Posterior vena cava (tissue), 2 donors: ENCODE measurements around the gene COQ5. TPM values are rescaled to one million over a fixed set of nuclear protein-coding genes. Genes with fewer than 3 reads are reported as not detected.

ENCODE experiments used
- DNase-seq: peaks from one replicate; pipeline ENCODE4 v3.0.0-alpha.2; 2020; ENCODE audit warnings: low spot score
- intact Hi-C, 2 donors: fragments of 100-400 bp; cut with DNase I; formaldehyde crosslinking; loops; one replicate each; pipeline versions ENCODE4 v1.14.1 to v1.14.2; 2022 to 2023
- total RNA-seq, 2 donors: library from RNA; stranded (reverse); fragmentation: NEBNext Ultra II Directional; extraction: Animal tissue kit (Norgen Biotek cat#: 25700); gene quantifications; one replicate each; pipeline ENCODE4 v1.2.1, GENCODE V29; 2021
- donor health status: DM: yes; HTN: yes; CAD: no.
- donor health status: DM: yes; HTN: yes; CAD: no.

Gene COQ5
- total RNA-seq, 2 donors from 2014 or later = 15.7 to 21.5 TPM

DNA sequence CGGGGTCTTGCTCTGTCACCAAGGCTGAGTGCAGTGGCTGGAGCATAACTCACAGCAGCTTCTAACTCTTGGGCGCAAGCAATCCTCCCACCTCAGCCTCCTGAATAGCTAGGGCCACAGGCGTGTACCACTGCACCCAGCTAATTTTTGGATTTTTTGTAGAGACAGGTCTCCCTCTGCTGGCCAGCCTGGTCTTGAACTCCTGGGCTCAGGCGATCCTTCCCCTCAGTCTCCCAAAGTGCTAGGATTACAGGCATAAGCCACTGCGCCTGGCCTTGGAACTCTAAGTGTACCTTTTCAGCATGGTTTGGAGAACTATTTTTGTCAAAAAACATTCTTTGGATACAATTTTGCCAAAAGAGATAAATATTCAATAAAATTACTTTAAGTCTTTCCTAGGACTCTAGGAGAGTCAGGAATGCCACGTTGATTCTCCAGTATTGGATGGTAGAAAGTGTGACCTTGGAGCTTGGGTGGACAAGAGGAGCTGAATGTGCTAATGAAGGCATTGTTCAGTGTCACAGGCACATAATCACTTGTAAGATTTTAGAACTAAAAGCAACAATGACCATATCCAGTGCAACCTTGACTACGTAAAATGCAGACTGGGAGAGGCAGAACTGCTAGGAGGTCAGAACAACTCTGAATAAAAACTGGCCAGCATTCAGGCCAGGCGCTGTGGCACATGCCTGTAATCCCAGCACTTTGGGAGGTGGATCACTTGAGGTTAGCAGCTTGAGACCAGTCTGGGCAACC is 62.2 kb downstream of the COQ5 start:
- intact Hi-C loops = no loop called here
- DNase-seq = no peak

DNA sequence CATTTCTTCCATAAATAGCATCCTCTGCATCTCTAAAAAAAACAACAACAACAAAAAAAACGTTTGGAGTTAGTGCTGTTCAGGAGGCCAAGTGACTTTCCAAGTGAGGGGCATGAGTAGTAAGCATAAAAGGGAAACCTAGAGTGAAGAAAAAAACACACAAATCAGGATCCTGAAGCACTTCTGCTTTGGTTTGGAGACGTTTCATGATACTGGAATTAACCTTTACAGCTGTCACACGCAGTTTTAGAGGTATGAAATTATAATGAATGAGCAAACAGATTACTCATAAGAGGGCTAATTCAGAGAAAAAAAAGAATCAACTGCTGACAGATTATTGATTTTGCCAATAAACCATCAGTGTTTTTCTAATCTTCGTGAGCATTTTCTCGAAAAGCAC is 63.2 kb downstream of the COQ5 start:
- intact Hi-C loops = no loop called here

DNA sequence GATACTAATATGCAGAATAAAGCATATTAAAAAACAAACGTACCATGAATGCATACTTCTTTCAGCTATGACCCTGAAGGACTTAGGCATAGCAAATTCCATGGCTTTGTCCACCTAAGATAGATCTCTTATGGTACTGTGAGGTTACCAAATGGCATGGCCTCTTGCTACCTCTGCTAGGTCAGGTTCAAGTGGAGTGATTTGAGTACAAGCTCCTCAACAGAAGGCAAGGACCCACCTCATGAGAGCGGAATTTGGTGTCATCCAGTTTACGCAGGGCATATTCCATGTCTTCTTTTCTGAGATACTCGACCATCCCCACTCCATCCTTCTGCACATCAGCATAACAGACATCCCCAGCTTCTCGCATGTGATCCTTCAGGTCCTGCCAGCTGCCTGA is 65.2 kb downstream of the COQ5 start:
- no peak for DNase-seq
- intact Hi-C loops = no loop called here

More for the DNA sequence above, 63.2 kb downstream of the COQ5 start:
- DNase-seq = no peak

DNA sequence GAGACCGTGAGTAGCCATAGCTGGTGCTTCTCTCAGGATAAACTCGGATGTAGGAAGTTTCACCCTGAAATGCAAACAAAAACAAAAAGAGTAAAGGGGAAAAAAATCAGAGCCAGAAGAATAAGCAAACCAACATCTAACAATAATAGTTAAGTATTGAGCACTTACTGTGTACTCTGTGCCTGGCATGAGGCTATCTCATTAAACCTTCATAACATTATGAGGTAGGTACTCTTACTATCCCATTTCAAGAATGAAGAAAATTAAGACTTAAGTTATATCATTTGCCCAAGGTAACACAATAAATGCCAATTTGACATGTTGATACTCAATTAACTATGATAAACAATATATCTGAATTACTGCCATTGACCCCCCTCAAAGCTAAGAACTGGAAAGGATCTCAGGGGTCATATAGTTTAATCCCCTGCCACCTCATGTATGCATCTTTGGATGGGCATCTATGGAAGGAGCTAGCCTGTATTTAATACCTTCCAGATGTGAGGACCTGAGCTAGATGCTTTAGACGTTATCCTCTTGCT is 66.8 kb downstream of the COQ5 start:
- intact Hi-C loops = no loop called here

DNA sequence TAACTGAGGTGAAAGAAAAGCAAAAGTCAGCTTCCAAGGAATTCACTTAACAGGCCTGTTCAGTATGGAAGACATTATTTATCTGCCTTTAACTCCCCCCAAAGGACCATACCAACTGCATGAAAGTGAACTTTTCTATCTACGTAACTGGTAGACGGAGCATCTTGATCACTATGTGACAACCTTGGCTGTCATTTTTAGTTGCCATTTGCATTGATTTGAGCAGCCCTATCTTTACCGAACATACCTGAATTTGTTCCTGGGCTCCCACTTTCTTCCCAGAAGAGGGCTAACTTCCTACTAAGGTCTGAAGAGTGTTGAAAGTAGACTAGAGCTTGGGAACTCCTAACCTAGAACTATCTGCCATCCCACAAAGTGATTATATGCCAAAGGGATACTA is 68.8 kb downstream of the COQ5 start:
- no peak for DNase-seq
- intact Hi-C loops = no loop called here

More for the DNA sequence above, 66.8 kb downstream of the COQ5 start:
- DNase-seq = no peak

DNA sequence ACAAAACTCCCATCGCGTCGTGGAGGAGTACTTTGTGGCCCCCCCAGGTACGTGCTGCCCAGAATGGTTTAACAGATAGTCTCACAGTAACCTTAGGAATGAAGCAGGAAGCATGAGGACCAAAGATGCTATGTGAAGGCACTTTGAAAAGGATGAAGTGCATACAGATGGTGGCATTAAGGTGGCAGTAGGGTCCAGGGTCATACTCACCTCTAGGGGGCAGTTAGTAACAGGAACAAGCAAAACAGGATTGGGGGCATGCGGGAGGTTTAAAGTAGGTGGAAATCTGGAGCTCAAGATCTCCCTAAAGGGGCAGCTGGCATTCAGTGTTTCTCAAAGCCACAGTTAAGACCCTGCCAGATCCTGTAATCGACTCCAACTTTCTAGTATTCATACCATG is 71.8 kb downstream of the COQ5 start:
- no peak for DNase-seq

DNA sequence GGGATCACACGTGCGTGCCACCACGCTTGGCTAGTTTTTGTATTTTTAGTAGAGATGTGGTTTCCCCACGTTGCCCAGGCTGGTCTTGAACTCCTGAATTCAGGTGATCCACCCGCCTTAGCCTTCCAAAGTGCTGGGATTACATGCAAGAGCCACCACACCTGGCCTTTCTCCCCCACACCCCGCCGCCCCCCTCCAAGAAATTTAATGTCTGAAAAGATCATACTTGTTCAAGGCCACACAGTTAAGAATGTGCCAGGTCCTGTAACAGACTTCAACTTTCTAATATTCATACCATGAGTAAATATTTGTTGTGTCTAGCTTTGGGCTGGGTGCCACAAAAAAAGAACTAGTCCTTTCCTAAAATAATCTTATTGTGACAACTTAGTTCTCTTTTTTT is 73.7 kb downstream of the COQ5 start:
- intact Hi-C loops = no loop called here
- no peak for DNase-seq

More for the DNA sequence above, 71.8 kb downstream of the COQ5 start:
- intact Hi-C loops = no loop called here

DNA sequence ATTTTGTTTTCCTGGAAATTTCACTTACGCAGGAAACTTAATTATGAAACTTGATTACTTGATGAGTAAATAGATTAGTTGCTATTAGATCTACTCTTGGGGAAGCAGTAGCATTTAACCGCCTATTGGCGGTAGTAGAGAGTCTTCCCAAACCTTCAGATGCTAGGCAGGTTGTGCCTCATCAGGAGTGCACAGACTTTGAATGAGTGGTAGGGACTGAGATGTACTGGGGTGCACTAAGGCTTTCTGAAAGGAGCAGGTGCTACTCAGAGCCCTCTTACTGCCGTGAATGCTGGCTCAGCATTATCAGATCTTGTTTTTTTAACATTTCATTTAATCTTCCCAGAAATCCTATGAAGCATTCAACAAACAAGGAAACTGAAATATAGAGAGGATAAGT is 75.0 kb downstream of the COQ5 start:
- intact Hi-C loops = no loop called here
- no peak for DNase-seq

Other genes with a start within 250 kb of the COQ5 start
- over 10,000 TPM; 46,106 to 62,268 TPM for gene RNU4-2, start 237.3 kb downstream of the COQ5 start, total RNA-seq
- gene RNU4-1, start 235.9 kb downstream of the COQ5 start, total RNA-seq = 1,000 to 10,000 TPM; 4,532 to 5,081 TPM
- under 1 TPM; 0.69 to 0.71 TPM for gene SIRT4, start 226.8 kb downstream of the COQ5 start, total RNA-seq
- 1 to 10 TPM in 1 of 2 donors, not detected in 1; 2.0 TPM for gene PLA2G1B, start 201.4 kb downstream of the COQ5 start, total RNA-seq
- gene MSI1, start 160.0 kb downstream of the COQ5 start, total RNA-seq = 1 to 10 TPM in 1 of 2 donors, under 1 TPM in 1; 0.28 to 1.0 TPM
- gene COX6A1, start 91.0 kb downstream of the COQ5 start, total RNA-seq = 100 to 1,000 TPM; 244 to 261 TPM
- 10 to 100 TPM; 13.9 to 15.7 TPM for gene TRIAP1, start 82.8 kb downstream of the COQ5 start, total RNA-seq
- gene GATC, start 82.7 kb downstream of the COQ5 start, total RNA-seq = 10 to 100 TPM; 11.7 to 16.2 TPM
- gene SRSF9, start 59.4 kb downstream of the COQ5 start, total RNA-seq = 10 to 100 TPM; 83.5 to 84.4 TPM
- gene DYNLL1, start 33.0 kb downstream of the COQ5 start, total RNA-seq = 100 to 1,000 TPM; 221 to 343 TPM
- gene RNF10, start 5.2 kb upstream of the COQ5 start, total RNA-seq = 100 to 1,000 TPM; 219 to 226 TPM
- 10 to 100 TPM; 19.6 to 28.9 TPM for gene POP5, start 52.2 kb upstream of the COQ5 start, total RNA-seq
- gene CABP1, start 111.5 kb upstream of the COQ5 start, total RNA-seq = 1 to 10 TPM; 3.3 to 5.5 TPM
- 100 to 1,000 TPM in 1 of 2 donors, 10 to 100 TPM in 1; 92.5 to 132 TPM for gene MLEC, start 158.0 kb upstream of the COQ5 start, total RNA-seq
- 10 to 100 TPM; 20.6 to 21.3 TPM for gene UNC119B, start 181.3 kb upstream of the COQ5 start, total RNA-seq
- gene ACADS, start 196.7 kb upstream of the COQ5 start, total RNA-seq = 10 to 100 TPM; 12.3 to 15.7 TPM